Activated CD8-positive, alpha-beta memory T cell treated with anti-CD3 and anti-CD28 coated beads for 48 hours (primary cell): ENCODE results near the gene SUGCT.

Source experiments
- DNase-seq, 3 experiments: peaks; one replicate each; pipeline ENCODE4 v3.0.0-alpha.2; 2020; ENCODE audit warnings: low read depth in 2 of 3, low spot score in 2 of 3

Gene SUGCT

DNA sequence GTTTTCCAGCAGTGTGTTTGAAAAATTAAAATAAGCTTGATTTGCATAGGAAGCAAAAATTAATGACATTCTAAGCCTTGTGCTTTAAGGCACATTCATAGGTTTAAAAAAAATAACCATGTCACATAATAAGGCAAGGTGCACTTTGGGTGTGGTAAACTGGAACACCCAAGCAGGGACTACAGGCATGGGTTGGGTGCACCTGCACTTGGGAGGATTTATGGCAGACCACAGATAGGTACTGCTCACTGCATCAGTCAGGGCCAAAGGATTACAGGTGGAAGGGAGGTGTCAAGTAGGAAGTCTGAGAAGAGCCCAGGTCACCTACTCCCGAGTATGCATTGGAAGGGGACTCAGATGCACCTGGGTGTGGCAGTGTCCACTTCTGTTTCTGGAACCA lies 753.7 kb downstream of the SUGCT start:
- no peak for DNase-seq

DNA sequence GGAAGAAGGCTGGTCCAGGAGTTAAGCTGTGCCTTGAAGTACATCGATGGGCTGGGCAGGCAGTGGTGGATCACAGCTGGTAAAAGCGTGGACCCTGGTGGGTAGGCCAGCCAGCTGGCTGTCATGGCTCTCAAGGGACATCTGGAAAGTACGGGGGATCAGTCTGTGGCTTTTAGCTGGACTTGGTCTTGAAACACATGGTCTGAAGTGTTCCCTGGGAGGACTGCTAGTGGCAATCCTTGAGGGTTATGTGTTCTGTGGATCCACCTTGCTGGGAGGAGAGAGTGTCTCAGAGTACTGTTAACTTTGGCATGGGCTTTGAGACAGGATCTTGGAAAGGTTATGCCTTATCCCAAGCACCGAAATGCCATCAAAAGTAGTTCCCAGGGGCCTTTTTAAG lies 754.3 kb downstream of the SUGCT start:
- no peak for DNase-seq

DNA sequence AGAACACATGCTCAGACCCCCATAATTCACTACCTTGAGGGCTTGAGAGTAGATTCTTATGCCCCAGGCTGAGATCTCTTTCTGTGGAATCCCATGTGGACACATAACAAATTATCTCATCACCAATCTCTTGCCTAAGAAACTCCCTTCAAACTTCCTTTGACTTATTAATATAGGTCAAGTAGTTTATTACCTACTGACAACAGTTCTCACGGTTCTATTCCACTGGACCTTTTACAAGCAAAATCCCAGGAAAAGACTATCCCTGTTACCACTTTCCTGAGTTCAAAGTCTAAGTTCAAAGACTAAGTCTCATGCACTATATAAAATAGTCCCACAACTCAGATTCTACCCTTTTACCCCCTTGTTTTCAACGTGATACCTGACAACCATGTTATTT lies 754.7 kb downstream of the SUGCT start:
- no peak for DNase-seq

DNA sequence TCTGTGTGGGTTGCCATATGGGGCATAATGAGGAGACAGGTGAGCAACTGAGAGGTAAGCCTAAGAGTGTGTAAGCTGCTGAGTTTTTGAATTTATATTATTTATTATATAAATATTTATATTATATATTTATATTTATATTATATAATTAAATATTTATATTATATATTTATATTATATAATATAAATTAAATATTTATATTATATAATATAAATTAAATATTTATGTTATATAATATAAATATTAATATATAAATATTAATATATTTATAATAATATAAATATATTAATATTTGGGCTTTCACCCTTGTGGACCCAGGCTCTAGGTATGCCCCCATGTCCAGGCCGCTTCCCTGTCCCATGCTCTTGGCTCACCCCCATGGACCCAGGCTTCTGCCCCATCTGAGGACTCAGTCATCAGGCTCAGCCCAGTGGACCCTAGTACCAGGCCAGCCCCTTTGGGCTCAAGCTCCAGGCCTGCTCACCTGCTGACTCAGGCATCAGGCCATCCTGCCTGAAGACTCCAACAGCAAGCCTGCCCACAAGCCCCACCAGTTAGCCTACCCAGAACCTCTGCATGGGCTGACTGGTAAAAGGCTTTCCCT lies 755.4 kb downstream of the SUGCT start:
- no peak for DNase-seq

- no peak for DNase-seq
These were observed 756.4 kb downstream of the SUGCT start for GRCh38 chr7:40891232-40891631.

DNA sequence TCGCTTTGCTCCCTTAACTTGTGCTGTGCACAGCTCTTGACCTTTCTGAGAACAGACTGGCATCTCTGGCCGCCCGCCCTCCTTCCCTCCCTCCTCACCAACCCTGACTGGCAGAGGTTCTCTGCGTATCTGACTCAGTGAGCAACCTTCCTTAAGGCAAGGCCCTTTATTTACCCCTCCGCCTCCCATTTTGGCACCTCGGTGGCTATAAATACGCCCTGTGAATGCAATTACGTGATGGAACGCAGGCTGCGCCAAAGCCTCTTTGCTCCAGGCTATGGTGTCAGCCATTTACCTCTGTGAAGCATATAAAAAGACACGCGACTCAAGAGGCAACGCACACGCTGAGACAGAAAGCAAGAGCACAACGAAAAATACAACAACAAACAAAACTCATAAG lies 764.3 kb downstream of the SUGCT start:
- DNase-seq = no peak

DNA sequence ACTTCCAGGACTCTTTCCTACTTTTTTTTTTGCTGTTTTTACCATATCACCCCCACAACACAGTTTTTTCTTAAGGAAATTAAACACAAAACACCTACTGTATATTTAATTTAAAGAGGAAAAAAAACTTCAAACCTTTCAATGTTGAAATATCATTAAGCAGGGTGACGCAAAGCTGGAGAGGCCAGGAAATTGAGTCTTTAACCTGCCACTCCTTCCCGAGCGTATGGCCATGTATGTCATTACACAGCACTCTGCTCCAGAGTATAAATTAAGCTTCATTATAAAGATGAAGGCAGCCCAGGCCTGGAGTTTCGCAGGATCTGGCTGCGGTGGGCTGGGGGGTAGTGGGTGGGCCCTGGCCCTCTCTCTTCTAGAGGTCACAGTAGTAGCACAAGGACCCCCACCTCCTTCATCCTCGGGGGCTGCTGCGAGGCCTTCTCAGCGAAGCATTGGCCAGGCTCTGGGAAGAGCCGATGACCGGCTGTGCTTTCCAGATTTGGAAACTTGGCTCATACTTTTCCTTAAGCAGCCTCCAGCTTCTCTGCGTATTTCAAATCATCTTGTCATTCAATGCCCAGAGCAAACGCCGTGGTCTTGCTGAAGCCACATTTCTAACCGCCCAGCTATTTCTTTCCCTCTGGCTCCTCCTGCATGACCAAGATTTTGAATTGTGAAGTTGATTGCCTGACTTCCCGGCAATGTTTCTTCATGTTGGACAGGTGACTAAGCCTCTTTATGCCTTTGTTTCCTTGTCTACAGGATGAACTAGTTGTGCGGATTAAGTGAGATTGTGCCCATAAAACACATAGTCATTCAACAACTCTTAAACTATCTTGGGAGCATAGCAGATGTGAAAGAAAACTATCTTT lies 765.1 kb downstream of the SUGCT start:
- DNase-seq = no peak

DNA sequence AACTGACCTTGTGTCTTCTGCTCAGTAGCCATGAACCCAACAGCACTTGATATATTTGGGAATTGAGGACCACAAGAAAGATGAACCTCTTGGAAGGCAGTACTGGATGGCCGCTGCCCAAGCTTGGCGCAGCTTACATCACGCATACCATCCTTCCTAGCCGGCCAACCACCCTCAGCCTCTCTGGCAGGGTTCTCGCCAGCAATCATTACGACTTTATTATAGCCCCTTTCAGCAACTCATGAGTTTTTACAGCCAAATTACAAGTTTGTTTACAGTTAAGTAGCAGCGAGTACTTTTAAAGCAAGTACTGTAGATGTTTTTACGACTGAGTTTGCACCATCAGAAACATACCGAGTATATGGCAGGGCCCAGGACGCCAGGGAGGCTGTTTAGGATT lies 769.1 kb downstream of the SUGCT start:
- no peak for DNase-seq

DNA sequence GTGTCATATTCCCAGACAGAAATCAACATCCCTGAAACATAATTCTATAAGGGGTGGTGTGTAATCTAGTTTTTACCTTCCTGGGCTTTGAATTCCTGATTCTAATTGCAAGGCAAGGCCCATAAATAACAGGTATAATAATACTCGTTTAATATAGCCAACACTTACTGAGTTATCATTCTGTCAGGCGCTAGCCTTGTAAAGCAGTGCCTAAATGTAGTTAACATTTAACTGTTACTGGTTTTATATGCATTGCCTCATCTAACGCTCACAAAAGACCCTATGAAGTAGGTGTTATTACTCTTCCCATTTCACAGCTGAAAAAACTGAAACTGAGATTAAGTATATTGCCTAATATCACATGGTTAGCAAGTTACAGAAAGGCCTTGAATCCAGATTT lies 772.5 kb downstream of the SUGCT start:
- DNase-seq = no peak

DNA sequence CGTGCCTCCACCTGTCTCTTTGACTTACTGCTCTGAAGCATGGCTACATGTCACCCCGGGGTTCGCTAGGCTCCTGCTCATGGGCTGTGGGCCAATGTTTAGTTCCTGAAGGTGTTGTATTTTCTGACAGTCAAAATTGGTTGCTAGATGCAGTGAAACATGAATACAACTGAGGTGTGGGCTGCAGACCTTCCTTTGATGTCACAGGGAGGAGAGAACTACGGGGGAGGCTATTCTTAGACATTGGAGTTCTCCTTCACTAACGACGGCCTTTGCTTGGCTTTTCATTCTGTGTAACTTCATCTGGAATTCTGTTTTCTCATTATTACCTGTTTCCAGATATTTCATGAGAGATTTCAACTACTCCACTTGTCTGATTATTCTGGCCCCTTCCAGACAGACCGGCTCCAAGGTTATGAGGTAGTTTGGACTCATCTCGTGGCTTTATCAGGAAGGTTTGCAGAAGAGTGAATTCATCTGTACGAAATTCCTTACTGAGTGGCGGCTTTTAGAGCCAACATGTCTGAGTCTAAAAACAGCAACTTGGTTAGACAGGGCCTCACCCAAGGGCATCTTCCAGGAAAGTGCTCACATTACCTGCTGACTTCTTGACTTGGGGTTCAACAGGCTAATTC lies 774.7 kb downstream of the SUGCT start:
- DNase-seq = no peak
